ENCODE data around the gene TGDS.

Gene TGDS

GRCh38 chr13:94601446-94602431 is 5.8 kb upstream of the TGDS start, which contains the start of gene GPR180:
Gene GPR180 (plus strand): TSS chr13:94601857. CDS start chr13:94601928, 71 bp downstream.
- peak; percentile 87 for DNase-seq (ENCODE audit: low read depth)

DNA sequence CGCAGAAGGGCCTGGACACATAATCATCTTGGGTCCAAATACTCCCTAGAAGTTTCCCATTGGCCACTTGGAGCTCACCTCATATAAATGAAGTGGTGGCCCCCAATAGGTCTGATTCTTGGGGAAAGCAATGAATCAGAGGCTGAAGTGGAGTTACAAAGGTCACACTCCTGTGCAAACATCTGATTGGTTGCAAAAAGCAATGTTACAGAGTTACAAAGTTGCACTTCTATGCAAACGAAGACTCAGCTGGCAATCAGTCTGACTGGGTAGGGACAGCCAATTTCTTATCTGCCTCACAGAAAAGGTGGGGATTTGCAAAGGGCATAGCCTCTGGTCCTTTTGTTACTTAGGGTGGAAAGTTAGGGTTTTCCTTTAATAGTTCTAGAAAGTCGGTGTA is 3.9 kb upstream of the TGDS start:
- no peak for DNase-seq (ENCODE audit: low read depth)

DNA sequence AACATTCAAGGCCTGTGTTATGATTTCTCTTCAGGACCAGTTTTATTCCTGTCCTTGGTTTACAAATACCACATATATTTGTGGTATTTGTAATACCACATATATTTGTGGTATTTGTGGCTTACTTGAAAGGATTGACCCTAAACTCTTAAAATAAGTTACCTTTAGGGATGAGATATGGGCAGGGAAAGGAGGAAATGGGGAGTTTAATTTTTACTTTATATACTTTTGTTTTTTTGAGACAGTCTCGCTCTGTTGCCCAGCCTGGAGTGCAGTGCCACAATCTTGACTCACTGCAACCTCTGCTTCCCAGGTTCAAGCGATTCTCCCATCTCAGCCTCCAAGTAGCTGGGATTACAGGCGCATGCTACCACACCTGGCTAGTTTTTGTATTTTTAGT is 2.3 kb upstream of the TGDS start:
- no peak for DNase-seq (ENCODE audit: low read depth)

GRCh38 chr13:94596575-94596971 is 621 bp upstream of the TGDS start:
- no peak for DNase-seq (ENCODE audit: low read depth)

- no peak for DNase-seq (ENCODE audit: low read depth)
Measured at GRCh38 chr13:94595001-94595949, 677 bp downstream of the TGDS start.

DNA sequence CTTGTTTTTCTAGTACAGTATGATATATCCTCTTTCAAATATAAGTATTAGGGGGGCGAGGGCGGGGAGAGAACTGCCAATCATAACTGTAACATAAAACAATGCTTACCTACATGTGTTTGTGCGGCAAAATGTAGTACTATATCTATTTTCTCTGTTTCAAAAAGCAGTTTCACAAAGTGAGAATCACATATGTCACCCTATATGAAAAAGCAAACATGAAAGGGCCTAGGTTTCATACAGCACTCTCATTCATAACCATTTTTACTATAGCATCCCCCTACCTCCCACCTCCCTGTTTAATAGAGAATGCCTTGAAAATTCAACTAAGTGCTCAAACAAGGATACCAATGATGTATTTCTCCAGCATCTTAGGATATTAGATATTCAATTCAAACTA is 5.2 kb downstream of the TGDS start:
- no peak for DNase-seq (ENCODE audit: low read depth)

GRCh38 chr13:94588541-94588940 is 7.4 kb downstream of the TGDS start:
- no peak for DNase-seq (ENCODE audit: low read depth)

DNA sequence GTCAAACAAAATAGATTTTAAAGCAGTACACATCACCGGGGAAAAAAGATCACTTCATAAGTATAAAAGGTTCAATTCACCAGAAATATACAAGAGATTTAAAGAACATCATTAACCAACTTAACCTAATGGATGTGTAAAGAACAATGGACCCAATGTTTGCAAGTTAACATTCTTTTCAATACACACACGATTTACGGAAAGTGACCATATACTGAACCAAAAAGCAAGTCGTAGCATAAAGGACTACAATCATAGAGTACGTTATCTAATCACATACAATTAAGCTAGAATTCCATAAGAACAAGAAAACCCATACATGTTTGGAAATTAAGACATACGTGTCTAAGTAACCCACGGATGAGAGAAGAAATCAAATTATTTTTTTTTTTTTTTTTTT is 9.6 kb downstream of the TGDS start:
- DNase-seq (ENCODE audit: low read depth): no peak

- DNase-seq (ENCODE audit: low read depth): no peak
Measured at GRCh38 chr13:94585543-94586101, 10.3 kb downstream of the TGDS start.

DNA sequence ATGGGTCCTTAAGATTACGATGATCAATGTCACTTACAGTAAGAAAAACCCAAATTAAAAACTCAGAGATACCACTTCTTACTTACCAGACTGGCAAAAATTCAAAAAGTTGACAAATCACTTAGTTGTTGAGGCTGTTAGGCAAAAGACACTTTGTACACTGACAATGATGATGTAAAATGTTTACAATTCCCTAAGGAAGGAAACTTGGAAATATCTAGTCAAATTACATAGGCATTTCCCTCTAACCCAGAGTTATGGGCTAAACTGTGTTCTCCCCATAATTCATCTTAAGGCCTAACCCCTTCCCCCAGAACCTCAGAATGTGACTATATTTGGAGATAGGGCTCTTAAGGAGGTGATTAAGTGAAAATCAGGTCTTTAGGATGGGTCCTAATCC is 12.0 kb downstream of the TGDS start:
- DNase-seq (ENCODE audit: low read depth): no peak

GRCh38 chr13:94579063-94579462 is 16.9 kb downstream of the TGDS start:
- no peak for DNase-seq (ENCODE audit: low read depth)

GRCh38 chr13:94569615-94570014 is 26.3 kb downstream of the TGDS start:
- DNase-seq (ENCODE audit: low read depth): no peak

GRCh38 chr13:94568443-94568842 is 27.5 kb downstream of the TGDS start:
- DNase-seq (ENCODE audit: low read depth): no peak

- no peak for DNase-seq (ENCODE audit: low read depth)
Measured at GRCh38 chr13:94567581-94567980, 28.4 kb downstream of the TGDS start.

DNA sequence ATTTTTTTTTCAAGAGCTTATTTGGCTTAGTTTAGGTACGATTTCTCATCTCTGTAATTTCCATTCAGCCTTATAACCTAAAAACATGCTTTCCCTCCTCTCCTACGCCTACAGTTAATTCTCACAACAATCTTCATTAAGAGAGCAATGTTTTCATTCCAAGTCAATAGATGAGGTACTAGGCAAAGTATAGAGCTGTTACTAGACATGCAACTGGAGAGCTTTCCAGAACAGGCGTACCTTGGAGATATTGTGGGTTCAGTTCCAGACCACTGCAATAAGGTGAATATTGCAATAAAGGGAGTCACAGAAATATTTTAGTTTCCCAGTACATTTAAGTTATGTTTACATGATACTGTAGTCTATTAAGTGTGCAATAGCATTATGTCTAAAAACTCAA is 34.8 kb downstream of the TGDS start:
- DNase-seq (ENCODE audit: low read depth): no peak

GRCh38 chr13:94560116-94560515 is 35.8 kb downstream of the TGDS start:
- no peak for DNase-seq (ENCODE audit: low read depth)

DNA sequence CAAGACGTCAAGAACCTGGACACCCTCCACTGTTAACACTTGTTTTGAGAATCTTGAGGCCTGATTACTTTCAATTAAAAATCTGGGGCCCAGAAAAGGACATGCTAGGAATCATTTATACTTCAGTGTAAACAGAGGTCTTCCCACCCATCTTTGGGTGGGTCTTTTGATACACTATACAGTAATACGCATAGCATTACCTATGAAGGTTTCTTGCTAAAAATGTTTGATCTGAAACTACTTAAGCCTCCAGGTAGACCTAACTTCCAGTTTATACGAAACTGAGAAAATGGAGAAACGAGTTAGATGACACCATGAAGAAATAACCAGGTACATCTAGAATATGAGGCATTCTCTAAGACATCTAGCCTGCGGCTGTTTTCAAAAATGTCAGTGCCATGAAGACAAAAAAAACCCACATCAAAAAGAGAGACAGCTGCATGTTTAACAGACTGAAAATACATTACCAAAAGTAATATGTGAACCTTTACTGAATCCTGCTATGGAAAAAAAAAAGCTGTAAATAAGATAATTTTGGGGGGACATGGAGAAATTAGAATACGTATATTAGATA is 36.6 kb downstream of the TGDS start:
- DNase-seq (ENCODE audit: low read depth): no peak

- no peak for DNase-seq (ENCODE audit: low read depth)
Measured at GRCh38 chr13:94558716-94559115, 37.2 kb downstream of the TGDS start.

GRCh38 chr13:94557684-94558235 is 38.2 kb downstream of the TGDS start:
- no peak for DNase-seq (ENCODE audit: low read depth)

DNA sequence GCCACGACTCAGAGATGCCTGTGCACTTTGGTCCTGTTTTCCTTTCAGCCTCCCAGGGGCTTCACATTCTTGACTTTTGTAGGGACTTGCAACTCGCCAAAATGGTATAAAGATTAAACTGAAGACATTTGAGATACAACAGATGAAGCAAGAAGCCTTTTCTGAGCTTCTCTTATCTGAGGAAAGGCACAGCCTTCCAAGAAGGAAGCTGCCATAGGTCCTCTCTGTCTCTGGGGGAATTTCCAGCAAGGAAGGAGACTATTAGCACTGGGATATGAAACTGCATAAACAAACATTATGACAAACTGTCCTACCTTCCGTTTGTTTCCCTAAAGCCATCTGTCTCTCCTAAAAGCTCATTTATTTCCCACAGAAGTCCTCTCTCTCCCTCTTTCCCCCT is 39.3 kb downstream of the TGDS start:
- no peak for DNase-seq (ENCODE audit: low read depth)

DNA sequence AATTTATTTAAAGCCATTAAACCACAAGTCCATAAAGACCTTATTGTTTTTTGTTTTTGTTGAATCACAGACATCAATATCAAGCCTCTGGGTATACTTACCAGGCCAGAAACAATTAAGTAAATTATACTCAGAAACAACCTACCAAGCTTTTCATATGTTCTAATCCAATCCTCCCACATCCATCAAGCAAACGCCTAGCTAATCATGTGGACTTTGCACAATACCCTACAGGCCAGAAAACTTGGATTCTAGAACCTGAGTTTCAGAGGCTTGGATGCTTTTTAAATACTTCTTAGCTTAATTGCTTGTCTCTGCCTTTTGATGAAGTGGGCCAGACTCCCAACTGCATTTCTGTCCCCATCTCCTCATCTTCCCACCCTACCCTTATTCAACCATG is 39.9 kb downstream of the TGDS start:
- DNase-seq (ENCODE audit: low read depth): no peak

GRCh38 chr13:94553766-94554165 is 42.2 kb downstream of the TGDS start:
- DNase-seq (ENCODE audit: low read depth): no peak
